Rectal smooth muscle tissue (tissue), 1 donor: ENCODE data around the gene ZNF10.

Source experiments
- H3K27ac ChIP-seq: one replicate; pipeline ENCODE4 v1.7.0; 2013; ENCODE audit warnings: low read depth, low read length, inconsistent platforms
- H3K27me3 ChIP-seq: one replicate; pipeline ENCODE4 v1.7.0; 2013; ENCODE audit warnings: low read length; ENCODE audit not compliant: control insufficient read depth, insufficient read depth
- H3K36me3 ChIP-seq: one replicate; pipeline ENCODE4 v1.7.0; 2013; ENCODE audit warnings: low read length; ENCODE audit not compliant: control insufficient read depth, insufficient read depth
- H3K4me1 ChIP-seq: one replicate; pipeline ENCODE4 v1.7.0; 2013; ENCODE audit warnings: low read length; ENCODE audit not compliant: control insufficient read depth, insufficient read depth
- H3K4me3 ChIP-seq: one replicate; pipeline ENCODE4 v1.7.0; 2013; ENCODE audit warnings: low read length
- H3K9ac ChIP-seq: one replicate; pipeline ENCODE4 v1.7.0; 2013; ENCODE audit warnings: low read length

The ZNF10 gene

GRCh38 chr12:133130038-133130807 lies at the start of gene ZNF10, which contains the start of gene ZNF891:
TSS of gene ZNF10 (plus strand) at chr12:133130627. CDS start at chr12:133144493, 13,866 bp downstream.
TSS of gene ZNF891 (minus strand) at chr12:133130274. CDS start at chr12:133121918, 8,356 bp downstream.
- H3K4me1 ChIP-seq = no peaks in the 10 kb centered on the region
- H3K4me3 ChIP-seq = peak within 1 kb of the TSS; percentile 80
- H3K27ac ChIP-seq = peak within 1 kb of the TSS; percentile 95
- peak within 1 kb of the TSS; percentile 77 for H3K9ac ChIP-seq
- no peaks in the 10 kb centered on the region for H3K27me3 ChIP-seq
- peaks cover 24% of the 10 kb centered on the region for H3K36me3 ChIP-seq

DNA sequence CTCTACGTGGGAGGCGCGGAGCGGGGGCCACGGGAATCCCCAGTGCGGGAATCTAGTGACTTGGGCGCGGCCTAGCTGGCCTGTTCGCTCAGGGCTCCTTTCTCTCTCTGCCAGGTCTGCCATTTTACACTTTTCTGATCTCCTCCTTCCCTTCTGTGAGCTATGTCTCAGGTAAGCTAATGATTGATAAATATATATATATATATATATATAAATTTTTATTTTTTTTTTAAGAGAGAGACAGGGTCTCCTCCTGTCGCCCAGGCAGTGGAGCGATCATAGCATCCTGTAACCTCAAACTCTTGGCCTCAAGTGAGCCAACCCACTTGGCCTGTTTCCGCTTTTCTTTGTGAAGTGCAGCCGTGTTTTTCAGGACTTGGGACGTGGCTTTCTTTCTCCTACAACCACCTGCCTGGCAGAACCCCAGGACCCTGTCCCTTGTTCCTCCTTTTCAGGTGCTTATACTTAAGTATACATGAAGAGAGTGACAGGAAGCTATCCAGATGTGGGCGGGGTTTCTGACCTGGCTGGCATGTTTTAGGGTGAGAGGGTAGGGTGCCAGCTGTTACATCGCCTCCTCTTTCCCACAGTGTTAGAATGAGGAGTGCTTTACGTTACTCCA lies 49.2 kb upstream of the ZNF10 start:
- peaks cover 3% of the 10 kb centered on the region for H3K4me1 ChIP-seq

DNA sequence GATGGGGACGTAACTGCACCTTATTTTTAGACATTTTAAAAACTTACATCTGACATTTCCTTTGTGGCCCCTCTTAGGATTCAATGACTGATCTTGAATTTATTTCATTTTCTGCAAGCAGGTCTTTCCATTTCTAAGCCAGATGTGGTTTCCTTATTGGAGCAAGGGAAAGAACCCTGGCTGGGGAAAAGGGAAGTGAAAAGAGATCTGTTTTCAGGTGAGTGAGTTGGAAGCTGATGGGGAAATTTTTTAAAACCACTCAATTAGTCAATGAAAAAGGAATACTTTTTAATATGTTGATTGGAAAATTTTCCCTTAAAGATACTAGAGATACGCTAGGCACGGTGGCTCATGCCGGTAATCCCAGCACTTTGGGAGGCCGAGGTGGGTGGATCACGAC lies 47.1 kb upstream of the ZNF10 start:
- Histone ChIP-seq H3K9ac (no peak overlapping the region), H3K36me3 (peaks cover 40% of the 10 kb centered on the region), H3K27ac (no peak overlapping the region), H3K4me1 (peaks cover 3% of the 10 kb centered on the region), H3K4me3 (no peak overlapping the region), H3K27me3 (no peaks in the 10 kb centered on the region)

More for the DNA sequence above, 49.2 kb upstream of the ZNF10 start:
- H3K27me3 ChIP-seq = no peaks in the 10 kb centered on the region
- H3K36me3 ChIP-seq = peaks cover 29% of the 10 kb centered on the region
- peak overlapping the region; percentile 91 for H3K4me3 ChIP-seq
- peak overlapping the region; percentile 95 for H3K9ac ChIP-seq
- peak overlapping the region; percentile 99 for H3K27ac ChIP-seq

DNA sequence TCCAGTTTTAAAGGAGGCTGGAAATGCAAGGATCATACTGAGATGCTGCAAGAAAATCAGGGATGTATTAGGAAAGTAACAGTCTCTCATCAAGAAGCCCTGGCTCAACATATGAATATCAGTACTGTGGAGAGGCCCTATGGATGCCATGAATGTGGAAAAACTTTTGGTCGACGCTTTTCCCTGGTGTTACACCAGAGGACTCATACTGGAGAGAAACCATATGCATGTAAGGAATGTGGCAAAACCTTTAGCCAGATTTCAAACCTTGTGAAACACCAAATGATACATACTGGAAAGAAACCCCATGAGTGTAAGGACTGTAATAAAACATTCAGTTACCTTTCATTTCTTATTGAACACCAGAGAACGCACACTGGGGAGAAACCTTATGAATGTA lies 24.8 kb upstream of the ZNF10 start:
- Histone ChIP-seq H3K9ac (no peak overlapping the region), H3K27me3 (no peaks in the 10 kb centered on the region), H3K4me1 (no peaks in the 10 kb centered on the region), H3K27ac (no peak overlapping the region), H3K4me3 (peak overlapping the region; percentile 2), H3K36me3 (peaks cover 43% of the 10 kb centered on the region)

- H3K4me3 ChIP-seq = no peak overlapping the region
- H3K9ac ChIP-seq = no peak overlapping the region
- no peaks in the 10 kb centered on the region for H3K27me3 ChIP-seq
- no peak overlapping the region for H3K27ac ChIP-seq
- peaks cover 39% of the 10 kb centered on the region for H3K36me3 ChIP-seq
- H3K4me1 ChIP-seq = no peaks in the 10 kb centered on the region
These were observed 24.2 kb upstream of the ZNF10 start for GRCh38 chr12:133106253-133106652.

- Histone ChIP-seq H3K9ac (no peak overlapping the region), H3K36me3 (peaks cover 34% of the 10 kb centered on the region), H3K27ac (no peak overlapping the region), H3K27me3 (no peaks in the 10 kb centered on the region), H3K4me1 (no peaks in the 10 kb centered on the region), H3K4me3 (no peak overlapping the region)
These were observed 23.3 kb upstream of the ZNF10 start for GRCh38 chr12:133107121-133107520.

- H3K27ac ChIP-seq = no peak overlapping the region
- no peak overlapping the region for H3K4me3 ChIP-seq
- H3K4me1 ChIP-seq = no peaks in the 10 kb centered on the region
- no peak overlapping the region for H3K9ac ChIP-seq
- H3K36me3 ChIP-seq = peaks cover 33% of the 10 kb centered on the region
- no peaks in the 10 kb centered on the region for H3K27me3 ChIP-seq
These were observed 22.3 kb upstream of the ZNF10 start for GRCh38 chr12:133108150-133108549.

GRCh38 chr12:133120385-133121191 lies 9.8 kb upstream of the ZNF10 start:
- Histone ChIP-seq H3K4me3 (peak overlapping the region; percentile 33), H3K9ac (no peak overlapping the region), H3K27me3 (no peaks in the 10 kb centered on the region), H3K36me3 (peaks cover 23% of the 10 kb centered on the region), H3K27ac (no peak overlapping the region), H3K4me1 (no peaks in the 10 kb centered on the region)

- H3K4me3 ChIP-seq = no peak overlapping the region
- no peaks in the 10 kb centered on the region for H3K4me1 ChIP-seq
- H3K27me3 ChIP-seq = no peaks in the 10 kb centered on the region
- no peak overlapping the region for H3K27ac ChIP-seq
- H3K9ac ChIP-seq = no peak overlapping the region
- peaks cover 29% of the 10 kb centered on the region for H3K36me3 ChIP-seq
These were observed 5.8 kb upstream of the ZNF10 start for GRCh38 chr12:133124674-133125073.

DNA sequence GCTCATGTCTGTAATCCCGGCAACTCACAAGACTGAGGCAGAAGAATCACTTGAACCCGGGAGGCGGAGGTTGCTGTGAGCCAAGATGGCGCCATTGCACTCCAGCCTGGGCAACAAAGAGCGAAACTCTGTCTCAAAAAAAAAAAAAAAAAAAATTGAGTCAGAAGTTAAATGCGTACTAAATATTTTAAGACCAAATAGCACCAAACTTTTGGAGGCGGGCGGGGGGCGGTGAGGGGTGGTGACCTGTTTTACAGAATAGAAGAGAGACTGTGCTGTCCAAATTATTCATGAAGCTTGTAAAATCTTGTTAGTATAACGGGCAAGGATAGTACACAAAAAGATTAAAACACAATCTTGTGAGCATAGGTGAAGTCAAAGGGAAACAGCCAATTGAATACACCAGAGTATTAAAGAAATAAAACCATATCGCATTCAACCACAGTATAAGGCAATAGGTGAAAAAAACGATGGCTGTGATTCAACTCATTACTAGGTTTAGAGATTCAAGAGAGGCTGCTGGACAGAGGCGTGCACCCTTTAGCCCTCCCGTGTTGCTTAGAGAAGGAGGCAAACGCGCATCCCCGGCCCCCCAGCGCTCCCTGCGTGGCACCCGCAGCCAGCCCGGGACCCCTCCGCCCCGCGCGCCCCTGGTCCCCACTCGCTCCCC lies 924 bp upstream of the ZNF10 start:
- H3K4me3 ChIP-seq = peak overlapping the region; percentile 80
- peaks cover 23% of the 10 kb centered on the region for H3K36me3 ChIP-seq
- H3K9ac ChIP-seq = peak overlapping the region; percentile 77
- H3K4me1 ChIP-seq = no peaks in the 10 kb centered on the region
- peak overlapping the region; percentile 95 for H3K27ac ChIP-seq
- H3K27me3 ChIP-seq = no peaks in the 10 kb centered on the region

GRCh38 chr12:133130808-133131128 lies 341 bp downstream of the ZNF10 start:
- Histone ChIP-seq H3K27ac (peak overlapping the region; percentile 95), H3K27me3 (no peaks in the 10 kb centered on the region), H3K4me3 (peak overlapping the region; percentile 80), H3K36me3 (peaks cover 24% of the 10 kb centered on the region), H3K9ac (peak overlapping the region; percentile 12), H3K4me1 (no peaks in the 10 kb centered on the region)

DNA sequence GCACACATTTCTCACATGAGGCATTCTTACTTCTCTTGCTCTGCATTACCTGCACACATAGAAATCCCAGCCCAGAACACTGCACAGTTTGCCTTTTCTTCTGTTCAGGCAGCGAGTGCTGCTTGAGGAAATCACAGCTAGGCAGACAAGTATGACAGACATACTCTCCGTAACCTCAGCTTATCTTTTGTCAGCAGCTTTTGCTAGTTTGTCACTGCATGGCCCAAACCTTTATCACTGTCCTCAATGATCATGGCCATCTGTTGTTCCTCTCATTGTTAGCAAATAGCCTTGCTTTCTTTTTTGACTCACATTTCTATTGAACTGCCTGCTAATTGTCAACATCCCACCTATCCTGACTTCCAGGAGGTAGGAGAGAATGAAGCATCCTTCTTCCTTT lies 5.3 kb downstream of the ZNF10 start:
- H3K4me3 ChIP-seq = no peak overlapping the region
- no peak overlapping the region for H3K9ac ChIP-seq
- peaks cover 27% of the 10 kb centered on the region for H3K36me3 ChIP-seq

More for the DNA sequence above, 5.3 kb downstream of the ZNF10 start:
- H3K27ac ChIP-seq = no peak overlapping the region
- H3K4me1 ChIP-seq = no peaks in the 10 kb centered on the region
- no peaks in the 10 kb centered on the region for H3K27me3 ChIP-seq
